MCF 10A (cell line): ENCODE results near the gene SIRT5. TPM values are rescaled to one million over a fixed set of nuclear protein-coding genes. Genes with fewer than 3 reads are reported as not detected.

Source experiments
- BruUV-seq: library from RNA; stranded (reverse); fragments of 400-500 nt; replicated peaks from 2 replicates; lab custom pipeline; 2021; lab: Mats Ljungman, UMichigan
- CTCF ChIA-PET: fragments of 300-600 bp; sonication (Branson Sonifier 250); formaldehyde crosslinking; extraction: SDS; loops from one replicate; lab custom pipeline; 2021; ENCODE audit warnings: antibody characterized with exemption, inconsistent platforms; lab: Yijun Ruan, JAX
- POLR2A ChIA-PET: fragments of 300-600, 350-650 bp; sonication (Branson Sonifier 250); formaldehyde crosslinking; extraction: SDS; loops from one replicate; lab custom pipeline; 2020; ENCODE audit warnings: antibody characterized with exemption, inconsistent platforms; lab: Yijun Ruan, JAX
- DNase-seq: peaks from one replicate; pipeline ENCODE4 v3.0.0-alpha.2; 2018; ENCODE audit not compliant: unreplicated experiment
- H3K27ac Mint-ChIP-seq: one replicate; pipeline ENCODE4 v1.8.0; 2022; ENCODE audit warnings: mild to moderate bottlenecking, low read depth, mixed read lengths; ENCODE audit not compliant: unreplicated experiment
- H3K27me3 Mint-ChIP-seq: one replicate; pipeline ENCODE4 v1.8.0; 2022; ENCODE audit warnings: mixed read lengths; ENCODE audit not compliant: insufficient read depth, unreplicated experiment
- H3K36me3 Mint-ChIP-seq: one replicate; pipeline ENCODE4 v1.8.0; 2022; ENCODE audit warnings: mild to moderate bottlenecking, moderate library complexity, mixed read lengths; ENCODE audit not compliant: insufficient read depth, unreplicated experiment
- H3K4me1 Mint-ChIP-seq: one replicate; pipeline ENCODE4 v1.8.0; 2022; ENCODE audit warnings: mixed read lengths; ENCODE audit not compliant: insufficient read depth, unreplicated experiment
- H3K4me3 Mint-ChIP-seq: one replicate; pipeline ENCODE4 v1.8.0; 2022; ENCODE audit warnings: mild to moderate bottlenecking, moderate library complexity, mixed read lengths; ENCODE audit not compliant: unreplicated experiment
- H3K9me3 Mint-ChIP-seq: one replicate; pipeline ENCODE4 v1.8.0; 2022; ENCODE audit warnings: mixed read lengths; ENCODE audit not compliant: unreplicated experiment
- intact Hi-C: fragments of 100-400 bp; cut with micrococcal nuclease; formaldehyde crosslinking; loops from 2 replicates; pipeline ENCODE4 v1.14.1; 2022
- total RNA-seq: library from RNA; stranded (reverse); gene quantifications from 2 replicates; pipeline ENCODE4 v1.2.3, GENCODE V29; 2022
- TF ChIP-seq, protein P1 (sequence below): fragments of 200-600 bp; IDR thresholded peaks from one replicate; pipeline ENCODE4 v1.8.0; 2022; ENCODE audit warnings: antibody characterized with exemption, mild to moderate bottlenecking; ENCODE audit not compliant: unreplicated experiment

Gene SIRT5
- total RNA-seq, 1 experiment from 2014 or later = 12.8 TPM

DNA sequence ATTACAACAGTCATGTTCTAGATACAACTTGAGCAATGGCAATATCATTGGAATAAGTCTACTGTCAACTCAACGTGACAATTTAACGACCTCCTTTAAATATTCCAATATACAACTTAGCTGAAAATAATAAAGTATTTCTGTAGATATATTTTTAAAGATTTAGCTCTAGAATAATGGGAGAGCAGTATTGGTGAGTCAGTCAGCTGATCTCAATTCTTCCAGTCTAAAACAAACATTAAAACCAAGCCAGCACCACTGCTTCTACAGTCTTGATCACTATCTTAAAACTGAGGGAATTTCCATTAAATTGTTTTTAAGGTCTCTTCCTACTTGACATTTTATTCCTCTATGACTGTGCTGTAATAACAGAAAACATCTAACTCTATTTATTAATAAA lies 78.9 kb downstream of the SIRT5 start:
- Mint-ChIP-seq H3K9me3 (no peaks in the 10 kb centered on the region), H3K36me3 (peaks cover 19% of the 10 kb centered on the region), H3K4me1 (no peaks in the 10 kb centered on the region), H3K27me3 (no peaks in the 10 kb centered on the region), H3K27ac (no peak overlapping the region), H3K4me3 (no peak overlapping the region)
- TF ChIP-seq, protein P1, sequence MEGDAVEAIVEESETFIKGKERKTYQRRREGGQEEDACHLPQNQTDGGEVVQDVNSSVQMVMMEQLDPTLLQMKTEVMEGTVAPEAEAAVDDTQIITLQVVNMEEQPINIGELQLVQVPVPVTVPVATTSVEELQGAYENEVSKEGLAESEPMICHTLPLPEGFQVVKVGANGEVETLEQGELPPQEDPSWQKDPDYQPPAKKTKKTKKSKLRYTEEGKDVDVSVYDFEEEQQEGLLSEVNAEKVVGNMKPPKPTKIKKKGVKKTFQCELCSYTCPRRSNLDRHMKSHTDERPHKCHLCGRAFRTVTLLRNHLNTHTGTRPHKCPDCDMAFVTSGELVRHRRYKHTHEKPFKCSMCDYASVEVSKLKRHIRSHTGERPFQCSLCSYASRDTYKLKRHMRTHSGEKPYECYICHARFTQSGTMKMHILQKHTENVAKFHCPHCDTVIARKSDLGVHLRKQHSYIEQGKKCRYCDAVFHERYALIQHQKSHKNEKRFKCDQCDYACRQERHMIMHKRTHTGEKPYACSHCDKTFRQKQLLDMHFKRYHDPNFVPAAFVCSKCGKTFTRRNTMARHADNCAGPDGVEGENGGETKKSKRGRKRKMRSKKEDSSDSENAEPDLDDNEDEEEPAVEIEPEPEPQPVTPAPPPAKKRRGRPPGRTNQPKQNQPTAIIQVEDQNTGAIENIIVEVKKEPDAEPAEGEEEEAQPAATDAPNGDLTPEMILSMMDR = no peak
- DNase-seq = no peak
- no TSS peak for BruUV-seq
- ChIA-PET CTCF (interaction anchor here (0.5 to 0.6 kb wide), 2 partner anchors 47 to 415 kb away, joined by 3 to 4 read pairs; no protein-coding TSS in a partner anchor), POLR2A (interaction anchor here (0.8 to 1.8 kb wide), 2 partner anchors 10 to 161 kb away, joined by 3 to 8 read pairs; partner anchors contain the start of gene MCUR1)
- intact Hi-C loops = no loop called here

DNA sequence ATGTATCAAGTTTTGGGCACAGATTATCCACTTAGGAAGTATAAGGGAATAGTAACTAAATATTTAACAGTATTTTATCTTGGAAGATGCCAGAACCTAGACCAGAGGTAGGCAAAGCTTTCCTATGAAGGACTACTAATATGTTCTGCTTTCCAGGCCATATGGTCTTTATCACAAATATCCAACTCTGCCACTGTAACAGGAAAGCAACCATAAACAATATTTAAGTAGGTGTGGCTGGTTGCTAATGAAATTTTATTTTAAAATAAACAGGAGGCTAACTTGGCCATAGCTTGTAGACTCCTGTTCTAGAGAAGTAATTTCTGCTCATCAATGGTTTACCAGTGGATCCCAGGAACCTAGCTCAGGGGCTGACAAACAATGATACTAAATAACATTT lies 80.1 kb downstream of the SIRT5 start:
- no peak for DNase-seq
- H3K4me3 Mint-ChIP-seq = no peak overlapping the region
- no peaks in the 10 kb centered on the region for H3K4me1 Mint-ChIP-seq
- H3K9me3 Mint-ChIP-seq = no peaks in the 10 kb centered on the region
- H3K36me3 Mint-ChIP-seq = peaks cover 10% of the 10 kb centered on the region
- H3K27ac Mint-ChIP-seq = no peak overlapping the region
- no TSS peak for BruUV-seq
- ChIA-PET POLR2A (interaction anchor here (0.6 kb wide), 2 partner anchors 18 to 540 kb away, joined by 3 read pairs; no protein-coding TSS in a partner anchor), CTCF (no interaction called here)
- intact Hi-C loops = no loop called here
- no peaks in the 10 kb centered on the region for H3K27me3 Mint-ChIP-seq
- TF ChIP-seq, protein P1 = no peak

DNA sequence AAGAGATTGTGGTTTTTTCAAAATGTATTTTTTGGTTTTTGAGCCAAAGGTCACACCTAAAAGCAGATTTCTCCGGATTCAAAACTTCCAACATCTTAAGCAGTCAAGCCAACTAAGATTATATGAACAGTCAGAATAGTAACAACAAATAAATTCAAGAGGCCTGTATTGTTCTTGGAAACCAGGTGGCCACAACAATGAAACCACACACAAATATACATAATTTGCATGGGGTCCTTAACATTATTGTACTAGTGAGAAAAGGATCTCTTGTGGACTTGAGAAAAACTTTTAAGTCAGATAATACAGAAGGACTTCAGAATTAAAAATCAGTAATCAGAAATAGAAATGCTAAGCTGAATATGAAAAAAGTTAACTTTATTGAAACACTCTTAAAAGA lies 81.3 kb downstream of the SIRT5 start:
- Mint-ChIP-seq H3K9me3 (no peaks in the 10 kb centered on the region), H3K4me3 (no peak overlapping the region), H3K36me3 (peaks cover 6% of the 10 kb centered on the region), H3K27ac (no peak overlapping the region), H3K27me3 (no peaks in the 10 kb centered on the region), H3K4me1 (no peaks in the 10 kb centered on the region)
- ChIA-PET POLR2A (interaction anchor here (0.6 to 2.1 kb wide), 3 partner anchors 10 to 97 kb away, joined by 3 to 10 read pairs (median 3); partner anchors contain the start of gene NOL7), CTCF (interaction anchor here (0.6 to 1.0 kb wide), 3 partner anchors 9 to 106 kb away, joined by 3 to 4 read pairs (median 3); no protein-coding TSS in a partner anchor)
- TF ChIP-seq, protein P1 = no peak
- BruUV-seq = no TSS peak
- no peak for DNase-seq
- intact Hi-C loops = no loop called here

DNA sequence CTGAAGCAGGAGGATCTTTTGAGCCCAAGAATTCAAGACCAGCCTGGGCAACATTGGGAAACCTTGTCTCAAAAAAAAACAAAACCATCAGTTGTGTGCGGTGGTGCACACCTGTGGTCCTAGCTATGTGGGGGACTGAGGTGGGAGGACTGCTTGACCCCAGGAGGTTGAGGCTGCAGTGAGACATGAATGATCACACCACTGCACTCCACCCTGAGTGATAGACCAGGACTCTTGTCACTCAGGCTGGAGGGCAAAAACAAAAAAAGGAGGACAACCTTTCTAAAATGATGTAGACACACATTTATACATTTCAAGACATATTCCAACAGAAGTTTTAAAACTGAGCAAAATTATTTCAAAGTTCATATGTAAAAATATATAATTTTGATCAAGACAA lies 85.9 kb downstream of the SIRT5 start:
- ChIA-PET POLR2A (interaction anchor here (0.6 to 1.4 kb wide), 3 partner anchors 28 to 51 kb away, joined by 3 to 4 read pairs (median 4); partner anchors contain the start of gene RANBP9), CTCF (no interaction called here)
- intact Hi-C loops = no loop called here
- TF ChIP-seq, protein P1 = no peak
- Mint-ChIP-seq H3K27ac (no peak overlapping the region), H3K9me3 (no peaks in the 10 kb centered on the region), H3K36me3 (peaks cover 12% of the 10 kb centered on the region), H3K27me3 (no peaks in the 10 kb centered on the region), H3K4me3 (no peak overlapping the region), H3K4me1 (peaks cover 33% of the 10 kb centered on the region)
- DNase-seq = no peak
- no TSS peak for BruUV-seq
